ENCODE data around the gene PDE9A. TPM values are rescaled to one million over a fixed set of nuclear protein-coding genes. Genes with fewer than 3 reads are reported as not detected.

Gene PDE9A
- total RNA-seq, 3 donors from 2014 or later: 3.0 to 14.7 (median 10.5) TPM

GRCh38 chr21:42775891-42776290, 122.5 kb downstream of the PDE9A start:
- intact Hi-C loops (cut with DNase I; ENCODE audit: low total_unique reads): no loop called here
- Histone ChIP-seq H3K4me3 (no peak overlapping the region), H3K36me3 (no peaks in the 10 kb centered on the region), H3K27me3 (peaks cover 0 to 3% of the 10 kb centered on the region in 2 donors), H3K4me1 (no peaks in the 10 kb centered on the region), H3K27ac (no peak overlapping the region), H3K9me3 (no peaks in the 10 kb centered on the region)
- TF ChIP-seq, protein P1, sequence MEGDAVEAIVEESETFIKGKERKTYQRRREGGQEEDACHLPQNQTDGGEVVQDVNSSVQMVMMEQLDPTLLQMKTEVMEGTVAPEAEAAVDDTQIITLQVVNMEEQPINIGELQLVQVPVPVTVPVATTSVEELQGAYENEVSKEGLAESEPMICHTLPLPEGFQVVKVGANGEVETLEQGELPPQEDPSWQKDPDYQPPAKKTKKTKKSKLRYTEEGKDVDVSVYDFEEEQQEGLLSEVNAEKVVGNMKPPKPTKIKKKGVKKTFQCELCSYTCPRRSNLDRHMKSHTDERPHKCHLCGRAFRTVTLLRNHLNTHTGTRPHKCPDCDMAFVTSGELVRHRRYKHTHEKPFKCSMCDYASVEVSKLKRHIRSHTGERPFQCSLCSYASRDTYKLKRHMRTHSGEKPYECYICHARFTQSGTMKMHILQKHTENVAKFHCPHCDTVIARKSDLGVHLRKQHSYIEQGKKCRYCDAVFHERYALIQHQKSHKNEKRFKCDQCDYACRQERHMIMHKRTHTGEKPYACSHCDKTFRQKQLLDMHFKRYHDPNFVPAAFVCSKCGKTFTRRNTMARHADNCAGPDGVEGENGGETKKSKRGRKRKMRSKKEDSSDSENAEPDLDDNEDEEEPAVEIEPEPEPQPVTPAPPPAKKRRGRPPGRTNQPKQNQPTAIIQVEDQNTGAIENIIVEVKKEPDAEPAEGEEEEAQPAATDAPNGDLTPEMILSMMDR (IDR thresholded peaks at IDR 0.05): no peak
- no peak for TF ChIP-seq POLR2A (IDR thresholded peaks at IDR 0.05)
- TF ChIP-seq POLR2AphosphoS5 (IDR thresholded peaks at IDR 0.05): no peak
- no peak for DNase-seq (ENCODE audit: low spot score in 2 of 2)

DNA sequence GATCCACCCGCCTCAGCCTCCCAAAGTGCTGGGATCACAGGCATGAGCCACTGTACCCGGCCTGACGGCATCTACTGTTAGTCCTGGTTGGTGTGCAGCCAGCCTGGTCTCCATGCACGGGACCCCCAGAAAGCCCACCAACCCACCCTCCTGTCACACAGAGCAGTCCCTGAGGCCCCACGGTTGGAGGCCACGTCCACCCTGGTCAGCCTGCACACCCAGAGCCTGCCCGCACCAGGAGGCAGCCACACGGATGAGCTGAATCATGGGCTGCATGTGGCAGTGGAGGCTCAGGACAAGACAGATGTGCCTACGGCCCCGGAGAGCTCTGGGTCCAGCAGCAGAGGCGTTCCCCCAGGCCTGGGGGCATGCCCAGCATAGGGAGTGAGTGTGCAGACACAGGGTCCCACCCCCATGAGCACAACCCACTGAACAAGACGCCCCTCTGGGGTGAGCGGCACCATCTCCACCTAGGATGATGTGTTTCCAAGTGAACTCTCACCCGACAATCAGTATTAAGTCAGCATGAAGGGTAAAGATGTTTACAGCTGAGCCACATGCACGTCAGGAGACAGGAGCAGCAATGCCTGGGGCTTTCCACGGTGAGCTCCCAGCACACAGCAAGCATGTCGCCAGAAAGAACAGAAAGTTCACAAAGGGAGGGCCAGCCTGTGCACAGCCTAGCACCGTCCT, 123.8 kb downstream of the PDE9A start:
- Histone ChIP-seq H3K27ac (no peak overlapping the region), H3K36me3 (no peaks in the 10 kb centered on the region), H3K4me3 (no peak overlapping the region), H3K9me3 (no peaks in the 10 kb centered on the region), H3K27me3 (peaks cover 0 to 3% of the 10 kb centered on the region in 2 donors), H3K4me1 (no peaks in the 10 kb centered on the region)
- no peak for DNase-seq (ENCODE audit: low spot score in 2 of 2)
- TF ChIP-seq POLR2A (IDR thresholded peaks at IDR 0.05): no peak
- TF ChIP-seq, protein P1 (IDR thresholded peaks at IDR 0.05): no peak
- no peak for TF ChIP-seq POLR2AphosphoS5 (IDR thresholded peaks at IDR 0.05)
- intact Hi-C loops (cut with DNase I; ENCODE audit: low total_unique reads): no loop called here

GRCh38 chr21:42777757-42778344, 124.4 kb downstream of the PDE9A start:
- Histone ChIP-seq H3K4me3 (no peak overlapping the region), H3K36me3 (no peaks in the 10 kb centered on the region), H3K4me1 (no peaks in the 10 kb centered on the region), H3K27me3 (peaks cover 0 to 3% of the 10 kb centered on the region in 2 donors), H3K9me3 (no peaks in the 10 kb centered on the region), H3K27ac (no peak overlapping the region)
- DNase-seq (ENCODE audit: low spot score in 2 of 2): no peak
- TF ChIP-seq POLR2A (IDR thresholded peaks at IDR 0.05) (no peak), POLR2AphosphoS5 (IDR thresholded peaks at IDR 0.05) (no peak)
- TF ChIP-seq, protein P1 (IDR thresholded peaks at IDR 0.05): no peak
- intact Hi-C loops (cut with DNase I; ENCODE audit: low total_unique reads): no loop called here

DNA sequence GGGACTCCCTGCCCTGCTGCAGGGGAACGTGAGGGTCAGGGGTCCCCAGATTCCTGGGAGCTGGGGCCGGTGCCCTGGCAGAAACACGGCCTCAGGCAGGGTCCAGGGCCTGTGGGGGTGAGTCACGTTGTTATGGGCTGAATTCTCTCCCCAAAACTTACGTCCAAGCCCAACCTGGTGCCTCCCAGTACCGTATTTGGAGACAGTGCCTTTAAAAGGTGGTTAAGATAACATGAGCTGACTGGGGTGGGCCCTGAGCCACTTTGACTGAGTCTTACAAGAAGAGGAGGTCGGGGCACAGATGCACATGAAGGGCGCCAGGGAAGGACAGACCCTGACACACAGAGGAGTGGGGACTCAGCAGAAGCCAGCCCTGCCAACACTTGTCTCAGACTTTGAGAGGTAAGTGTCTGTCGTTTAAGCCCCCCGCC, 126.0 kb downstream of the PDE9A start:
- no peak overlapping the region for H3K27ac ChIP-seq
- H3K4me3 ChIP-seq: no peak overlapping the region
- H3K27me3 ChIP-seq: peaks cover 0 to 3% of the 10 kb centered on the region in 2 donors

DNA sequence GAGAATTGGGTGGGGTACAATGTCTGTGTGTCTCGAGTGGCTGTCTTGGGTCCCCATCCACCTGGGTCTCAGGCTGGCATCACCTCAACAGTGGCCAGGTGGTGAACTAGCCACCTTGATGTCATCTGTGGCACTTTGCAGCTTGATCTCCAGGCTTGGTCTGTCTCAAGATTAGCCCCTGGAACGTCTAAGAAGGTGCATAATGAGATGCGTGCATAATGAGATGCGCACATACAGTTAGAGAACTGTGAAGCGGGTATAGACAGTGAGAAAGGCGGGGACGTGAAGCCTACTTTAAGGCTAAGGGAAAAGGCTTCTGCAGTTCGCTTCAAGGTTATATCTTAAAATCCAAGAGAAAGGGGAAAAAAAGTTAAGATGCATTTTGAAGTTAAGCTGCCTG, 127.2 kb downstream of the PDE9A start:
- peak overlapping the region in 1 of 3 donors; percentile 37 for H3K4me3 ChIP-seq
- TF ChIP-seq, protein P1 (IDR thresholded peaks at IDR 0.05): no peak
- no peak for TF ChIP-seq POLR2AphosphoS5 (IDR thresholded peaks at IDR 0.05)
- TF ChIP-seq POLR2A (IDR thresholded peaks at IDR 0.05): no peak
- peaks cover 0 to 3% of the 10 kb centered on the region in 2 donors for H3K27me3 ChIP-seq
- H3K9me3 ChIP-seq: no peaks in the 10 kb centered on the region
- H3K36me3 ChIP-seq: no peaks in the 10 kb centered on the region
- H3K4me1 ChIP-seq: no peaks in the 10 kb centered on the region
- intact Hi-C loops (cut with DNase I; ENCODE audit: low total_unique reads): no loop called here
- DNase-seq (ENCODE audit: low spot score in 2 of 2): no peak
- no peak overlapping the region for H3K27ac ChIP-seq

More for the DNA sequence above, 126.0 kb downstream of the PDE9A start:
- TF ChIP-seq, protein P1 (IDR thresholded peaks at IDR 0.05): no peak
- TF ChIP-seq POLR2AphosphoS5 (IDR thresholded peaks at IDR 0.05) (no peak), POLR2A (IDR thresholded peaks at IDR 0.05) (no peak)
- H3K4me1 ChIP-seq: no peaks in the 10 kb centered on the region
- H3K36me3 ChIP-seq: no peaks in the 10 kb centered on the region
- H3K9me3 ChIP-seq: no peaks in the 10 kb centered on the region
- intact Hi-C loops (cut with DNase I; ENCODE audit: low total_unique reads): no loop called here
- DNase-seq (ENCODE audit: low spot score in 2 of 2): no peak

Measured in breast epithelium (tissue), 4 donors.